Naive thymus-derived CD4-positive, alpha-beta T cell (primary cell): Measurements from ENCODE around the gene AK2. TPM values are rescaled to one million over a fixed set of nuclear protein-coding genes. Genes with fewer than 3 reads are reported as not detected.
"Not testable (repeated sequence)": the region's sequence is repeated elsewhere in the genome, so short reads cannot be mapped to it uniquely, and the experiment has no call there.

ENCODE experiments used
- ATAC-seq: fragments of 150-1000 bp; cut with Tn5 transposase; 2 replicates; pipeline ENCODE4 v1.10.0; 2021; ENCODE audit warnings: mild to moderate bottlenecking, moderate library complexity
- CTCF ChIA-PET: fragments of 350-600 bp; sonication (Branson Sonifier 250); formaldehyde crosslinking; loops from one replicate; lab custom pipeline; 2021; ENCODE audit warnings: antibody characterized with exemption; lab: Charles Lee
- POLR2A ChIA-PET: fragments of 350-600 bp; sonication (Branson Sonifier 250); formaldehyde crosslinking; loops from one replicate; lab custom pipeline; 2021; ENCODE audit warnings: antibody characterized with exemption, inconsistent platforms; lab: Charles Lee
- DNase-seq, 9 donors: peaks; one replicate each; pipeline versions ENCODE4 v3.0.0 to v3.0.0-alpha.2; 2020 to 2022; ENCODE audit warnings: mixed read lengths in 1 of 9
- H3K27ac ChIP-seq: one replicate; pipeline ENCODE4 v1.7.0; 2013; ENCODE audit warnings: mild to moderate bottlenecking, low read depth, low read length, moderate library complexity
- H3K27me3 ChIP-seq, 2 donors: one replicate each; pipeline ENCODE4 v1.7.0; 2013; ENCODE audit warnings: low read length in 2 of 2, mild to moderate bottlenecking in 2 of 2, moderate library complexity in 2 of 2; ENCODE audit not compliant: control insufficient read depth in 2 of 2, insufficient read depth in 2 of 2
- H3K36me3 ChIP-seq, 3 experiments: 1 replicate in 2 of 3; 2 replicates in 1 of 3; pipeline ENCODE4 v1.7.0; 2013; ENCODE audit warnings: low read length in 3 of 3, mild to moderate bottlenecking in 3 of 3, moderate library complexity in 1 of 3; ENCODE audit not compliant: insufficient read depth in 3 of 3, control insufficient read depth in 2 of 3
- H3K4me1 ChIP-seq, 2 donors: one replicate each; pipeline ENCODE4 v1.7.0; 2013; ENCODE audit warnings: low read length in 2 of 2, mild to moderate bottlenecking in 2 of 2, moderate library complexity in 1 of 2; ENCODE audit not compliant: control insufficient read depth in 2 of 2, insufficient read depth in 2 of 2
- H3K4me3 ChIP-seq: 2 replicates; pipeline ENCODE4 v1.7.0; 2013; ENCODE audit warnings: mild to moderate bottlenecking, low read length
- H3K9me3 ChIP-seq, 3 experiments: 1 replicate in 2 of 3; 2 replicates in 1 of 3; pipeline ENCODE4 v1.7.0; 2013; ENCODE audit warnings: low read length in 3 of 3; ENCODE audit not compliant: control insufficient read depth in 2 of 3
- H3K27ac Mint-ChIP-seq, 9 donors: one replicate each; pipeline ENCODE4 v1.8.0; 2020 to 2022; ENCODE audit warnings: mixed read lengths in 9 of 9, mild to moderate bottlenecking in 8 of 9, moderate library complexity in 5 of 9, inconsistent platforms in 2 of 9
- H3K27me3 Mint-ChIP-seq, 5 donors: one replicate each; pipeline ENCODE4 v1.8.0; 2021 to 2022; ENCODE audit warnings: mixed read lengths in 5 of 5, mild to moderate bottlenecking in 1 of 5
- H3K36me3 Mint-ChIP-seq, 5 donors: one replicate each; pipeline ENCODE4 v1.8.0; 2020 to 2022; ENCODE audit warnings: mixed read lengths in 5 of 5, mild to moderate bottlenecking in 3 of 5, inconsistent platforms in 1 of 5
- H3K4me1 Mint-ChIP-seq, 7 donors: one replicate each; pipeline ENCODE4 v1.8.0; 2020 to 2022; ENCODE audit warnings: mixed read lengths in 7 of 7, mild to moderate bottlenecking in 3 of 7, inconsistent platforms in 1 of 7
- H3K4me3 Mint-ChIP-seq, 10 donors: one replicate each; pipeline ENCODE4 v1.8.0; 2020 to 2022; ENCODE audit warnings: mild to moderate bottlenecking in 10 of 10, mixed read lengths in 10 of 10, moderate library complexity in 6 of 10, inconsistent platforms in 2 of 10
- H3K9me3 Mint-ChIP-seq, 11 donors: one replicate each; pipeline ENCODE4 v1.8.0; 2020 to 2022; ENCODE audit warnings: mixed read lengths in 11 of 11, mild to moderate bottlenecking in 4 of 11, inconsistent platforms in 1 of 11, moderate library complexity in 1 of 11
- intact Hi-C, 2 donors: fragments of 100-400 bp; cut with micrococcal nuclease; formaldehyde crosslinking; loops; one replicate each; pipeline ENCODE4 v1.15.1; 2023
- polyA plus RNA-seq, 2 donors: library from polyadenylated mRNA; unstranded; fragments of 300-500 nt; fragmentation: Illumina TruSeq; gene quantifications; one replicate each; pipeline ENCODE4 v1.2.3, GENCODE V29; 2021
- total RNA-seq, 6 experiments: library from RNA in 5 of 6; stranded (reverse) in 5 of 6; gene quantifications; 1 replicate in 5 of 6; 2 replicates in 1 of 6; pipeline ENCODE4 v1.2.3 and lab custom pipeline; 2021 to 2026

AK2 gene
- total and polyA plus RNA-seq, 7 experiments from 2014 or later: 53.8 to 219 (median 97.4) TPM

- Mint-ChIP-seq H3K27me3 (peaks cover 6 to 28% (median 8%) of the 10 kb centered on the region in 5 donors), H3K9me3 (peaks cover 15 to 56% (median 40%) of the 10 kb centered on the region in 11 donors), H3K36me3 (peaks cover 11 to 29% (median 18%) of the 10 kb centered on the region in 5 donors)
- intact Hi-C loops, H3K4me3 Mint-ChIP-seq, H3K27ac ChIP-seq, H3K36me3 ChIP-seq, H3K4me3 ChIP-seq, H3K4me1 Mint-ChIP-seq, H3K4me1 ChIP-seq, ATAC-seq, POLR2A ChIA-PET, H3K27ac Mint-ChIP-seq, H3K27me3 ChIP-seq, DNase-seq: not testable (repeated sequence)
- H3K9me3 ChIP-seq: peaks cover 0 to 32% (median 0%) of the 10 kb centered on the region in 3 experiments
- CTCF ChIA-PET: interaction anchor here (0.6 kb wide), 1 partner anchor 17 kb away, joined by 3 read pairs; no protein-coding TSS in a partner anchor
Measured at GRCh38 chr1:33068108-33068507, 31.4 kb upstream of the AK2 start.

GRCh38 chr1:33066477-33066876, 29.8 kb upstream of the AK2 start:
- intact Hi-C loops, ATAC-seq, POLR2A ChIA-PET, H3K4me3 ChIP-seq, H3K27ac Mint-ChIP-seq, H3K36me3 ChIP-seq, H3K4me1 ChIP-seq, H3K27me3 ChIP-seq, CTCF ChIA-PET, H3K27ac ChIP-seq, H3K4me3 Mint-ChIP-seq, H3K4me1 Mint-ChIP-seq, DNase-seq: not testable (repeated sequence)
- H3K27me3 Mint-ChIP-seq: peaks cover 6 to 30% (median 8%) of the 10 kb centered on the region in 5 donors
- peaks cover 17 to 72% (median 55%) of the 10 kb centered on the region in 11 donors for H3K9me3 Mint-ChIP-seq
- H3K36me3 Mint-ChIP-seq: peaks cover 16 to 30% (median 22%) of the 10 kb centered on the region in 5 donors
- H3K9me3 ChIP-seq: peaks cover 0 to 48% (median 5%) of the 10 kb centered on the region in 3 experiments

- peaks cover 16 to 30% (median 22%) of the 10 kb centered on the region in 5 donors for H3K36me3 Mint-ChIP-seq
Measured at GRCh38 chr1:33065301-33065700, 28.6 kb upstream of the AK2 start.

GRCh38 chr1:33064284-33064683, 27.6 kb upstream of the AK2 start:
- H3K36me3 ChIP-seq, H3K27me3 ChIP-seq, H3K27ac Mint-ChIP-seq, intact Hi-C loops, H3K4me1 ChIP-seq, H3K27ac ChIP-seq, H3K4me3 Mint-ChIP-seq, CTCF ChIA-PET, H3K4me3 ChIP-seq, H3K4me1 Mint-ChIP-seq, ATAC-seq, DNase-seq, POLR2A ChIA-PET: not testable (repeated sequence)
- peaks cover 6 to 18% (median 9%) of the 10 kb centered on the region in 5 donors for H3K27me3 Mint-ChIP-seq
- peaks cover 13 to 30% (median 19%) of the 10 kb centered on the region in 5 donors for H3K36me3 Mint-ChIP-seq
- peaks cover 14 to 82% (median 56%) of the 10 kb centered on the region in 11 donors for H3K9me3 Mint-ChIP-seq
- peaks cover 0 to 48% (median 5%) of the 10 kb centered on the region in 3 experiments for H3K9me3 ChIP-seq

More at GRCh38 chr1:33065301-33065700, 28.6 kb upstream of the AK2 start:
- peak overlapping the region in 1 of 10 donors; percentile 0 for H3K4me3 Mint-ChIP-seq
- no peak for ATAC-seq
- ChIA-PET CTCF (no interaction called here), POLR2A (no interaction called here)
- intact Hi-C loops: no loop called here
- Histone ChIP-seq H3K27me3 (no peaks in the 10 kb centered on the region), H3K9me3 (peaks cover 0 to 48% (median 5%) of the 10 kb centered on the region in 3 experiments), H3K27ac (no peak overlapping the region), H3K4me1 (no peaks in the 10 kb centered on the region), H3K36me3 (no peaks in the 10 kb centered on the region), H3K4me3 (no peak overlapping the region)
- H3K4me1 Mint-ChIP-seq: peaks cover 0 to 5% (median 0%) of the 10 kb centered on the region in 7 donors
- peaks cover 17 to 79% (median 55%) of the 10 kb centered on the region in 11 donors for H3K9me3 Mint-ChIP-seq
- H3K27ac Mint-ChIP-seq: no peak overlapping the region
- DNase-seq: no peak
- H3K27me3 Mint-ChIP-seq: peaks cover 6 to 22% (median 8%) of the 10 kb centered on the region in 5 donors

GRCh38 chr1:33061834-33062233, 25.2 kb upstream of the AK2 start:
- Histone ChIP-seq H3K9me3 (peaks cover 0 to 48% (median 5%) of the 10 kb centered on the region in 3 experiments), H3K4me3 (no peak overlapping the region), H3K36me3 (no peaks in the 10 kb centered on the region), H3K27ac (no peak overlapping the region), H3K27me3 (no peaks in the 10 kb centered on the region), H3K4me1 (no peaks in the 10 kb centered on the region)
- ChIA-PET CTCF (no interaction called here), POLR2A (no interaction called here)
- peaks cover 0 to 10% (median under 1%) of the 10 kb centered on the region in 5 donors for H3K27me3 Mint-ChIP-seq
- DNase-seq (no peak), ATAC-seq (no peak)
- H3K36me3 Mint-ChIP-seq: peaks cover 8 to 21% (median 15%) of the 10 kb centered on the region in 5 donors
- H3K9me3 Mint-ChIP-seq: peaks cover 7 to 69% (median 54%) of the 10 kb centered on the region in 11 donors
- no peak overlapping the region for H3K27ac Mint-ChIP-seq
- H3K4me1 Mint-ChIP-seq: no peaks in the 10 kb centered on the region
- H3K4me3 Mint-ChIP-seq: no peak overlapping the region
- intact Hi-C loops: no loop called here

- Histone ChIP-seq H3K9me3 (peaks cover 0 to 41% (median 5%) of the 10 kb centered on the region in 3 experiments), H3K27ac (no peak overlapping the region), H3K36me3 (no peaks in the 10 kb centered on the region), H3K27me3 (no peaks in the 10 kb centered on the region), H3K4me3 (no peak overlapping the region), H3K4me1 (no peaks in the 10 kb centered on the region)
- H3K36me3 Mint-ChIP-seq: peaks cover 8 to 16% (median 10%) of the 10 kb centered on the region in 5 donors
- H3K4me3 Mint-ChIP-seq: no peak overlapping the region
- ATAC-seq (no peak), DNase-seq (no peak)
- intact Hi-C loops: no loop called here
- POLR2A ChIA-PET: no interaction called here
- H3K9me3 Mint-ChIP-seq: peaks cover 7 to 57% (median 42%) of the 10 kb centered on the region in 11 donors
- H3K27me3 Mint-ChIP-seq: peaks cover 0 to 10% (median 0%) of the 10 kb centered on the region in 5 donors
- CTCF ChIA-PET: interaction anchor here (0.5 kb wide), 1 partner anchor 108 kb away, joined by 3 read pairs; no protein-coding TSS in a partner anchor
- H3K27ac Mint-ChIP-seq: no peak overlapping the region
- peaks cover 0 to 3% (median 1%) of the 10 kb centered on the region in 7 donors for H3K4me1 Mint-ChIP-seq
Measured at GRCh38 chr1:33060579-33061083, 23.9 kb upstream of the AK2 start.
